22Rv1 (cell line): ENCODE measurements around the gene GAB2.
"Not testable (repeated sequence)": the region's sequence is repeated elsewhere in the genome, so short reads cannot be mapped to it uniquely, and the experiment has no call there.

Experiments used
- CTCF ChIP-seq: fragments of 450-650 bp; IDR thresholded peaks from 2 replicates; pipeline ENCODE4 v1.5.1; 2017; ENCODE audit warnings: mild to moderate bottlenecking
- ZFX ChIP-seq: fragments of 450-650 bp; IDR thresholded peaks from 2 replicates; pipeline ENCODE4 v1.6.1; 2017; ENCODE audit warnings: antibody characterized with exemption, borderline replicate concordance

- not testable (repeated sequence) for TF ChIP-seq CTCF, ZFX
Observed at GRCh38 chr11:78271801-78272200, 145.8 kb downstream of the GAB2 start.
